Neural progenitor cell (in vitro differentiated cells): ENCODE measurements around the gene TMEM131L. TPM values are rescaled to one million over a fixed set of nuclear protein-coding genes. Genes with fewer than 3 reads are reported as not detected.

Experiments used
- DNase-seq: peaks from one replicate; pipeline ENCODE4 v3.0.0-alpha.2; 2016; ENCODE audit warnings: low spot score
- H2AFZ ChIP-seq: fragments of 200-600 bp; sonication (generic); replicated peaks from 2 replicates; pipeline ENCODE4 v1.6.1; 2016; ENCODE audit warnings: antibody characterized with exemption
- H3F3A ChIP-seq: fragments of 200-600 bp; sonication (generic); 2 replicates; pipeline ENCODE4 v1.6.1; 2016; ENCODE audit warnings: antibody characterized with exemption, low read depth
- H3K27ac ChIP-seq: fragments of 200-600 bp; sonication (generic); 2 replicates; pipeline ENCODE4 v1.5.1; 2016; ENCODE audit warnings: mild to moderate bottlenecking
- H3K27me3 ChIP-seq: fragments of 200-600 bp; sonication (generic); 2 replicates; pipeline ENCODE4 v1.6.1; 2016; ENCODE audit warnings: mild to moderate bottlenecking, moderate library complexity
- H3K36me3 ChIP-seq: fragments of 200-600 bp; sonication (generic); 2 replicates; pipeline ENCODE4 v1.5.1; 2016
- H3K4me1 ChIP-seq: fragments of 200-600 bp; sonication (generic); 2 replicates; pipeline ENCODE4 v1.6.1; 2016; ENCODE audit warnings: mixed run types
- H3K4me2 ChIP-seq: fragments of 200-600 bp; sonication (generic); 2 replicates; pipeline ENCODE4 v1.6.1; 2016
- H3K4me3 ChIP-seq: fragments of 200-600 bp; sonication (generic); 2 replicates; pipeline ENCODE4 v1.5.1; 2016
- H3K79me2 ChIP-seq: fragments of 200-600 bp; sonication (generic); 2 replicates; pipeline ENCODE4 v1.6.1; 2016; ENCODE audit warnings: low read depth
- H3K9ac ChIP-seq: fragments of 200-600 bp; sonication (generic); 2 replicates; pipeline ENCODE4 v1.6.1; 2016
- H3K9me3 ChIP-seq: fragments of 200-600 bp; sonication (generic); 2 replicates; pipeline ENCODE4 v1.5.1; 2016; ENCODE audit warnings: low read depth
- H4K20me1 ChIP-seq: fragments of 200-600 bp; sonication (generic); 2 replicates; pipeline ENCODE4 v1.6.1; 2016; ENCODE audit warnings: low read depth
- H3K27ac Mint-ChIP-seq: 3 replicates; pipeline ENCODE4 v1.8.0; 2021; ENCODE audit warnings: mixed read lengths
- H3K27me3 Mint-ChIP-seq: 2 replicates; pipeline ENCODE4 v1.8.0; 2022; ENCODE audit warnings: low read depth, mild to moderate bottlenecking, inconsistent platforms, moderate library complexity, mixed read lengths; ENCODE audit not compliant: insufficient read depth
- H3K36me3 Mint-ChIP-seq: 3 replicates; pipeline ENCODE4 v1.8.0; 2021; ENCODE audit warnings: mixed read lengths
- H3K4me1 Mint-ChIP-seq: 3 replicates; pipeline ENCODE4 v1.8.0; 2021; ENCODE audit warnings: mixed read lengths
- H3K4me3 Mint-ChIP-seq: 3 replicates; pipeline ENCODE4 v1.8.0; 2021; ENCODE audit warnings: mild to moderate bottlenecking, moderate library complexity, mixed read lengths
- H3K9me3 Mint-ChIP-seq: 3 replicates; pipeline ENCODE4 v1.8.0; 2020; ENCODE audit warnings: mixed read lengths
- EZH2 ChIP-seq: fragments of 200-600 bp; sonication (generic); IDR thresholded peaks from 2 replicates; pipeline ENCODE4 v1.6.1; 2017; ENCODE audit warnings: antibody characterized with exemption, mild to moderate bottlenecking, moderate library complexity
- EZH2phosphoT487 ChIP-seq: fragments of 200-600 bp; sonication (generic); IDR thresholded peaks from 2 replicates; pipeline ENCODE4 v1.6.1; 2017; ENCODE audit warnings: antibody characterized with exemption
- total RNA-seq: library from RNA; depleted of rRNA; stranded (reverse); fragments of >200 nt; gene quantifications from 2 replicates; pipeline ENCODE4 v1.2.3, GENCODE V29; 2015; ENCODE audit warnings: low replicate concordance
- TF ChIP-seq, protein P1 (sequence below): fragments of 200-600 bp; sonication (generic); IDR thresholded peaks from 2 replicates; pipeline ENCODE4 v1.5.1; 2017; ENCODE audit warnings: antibody characterized with exemption, mild to moderate bottlenecking

TMEM131L gene
- total RNA-seq, 1 donor from 2014 or later, result 14.8 TPM

DNA sequence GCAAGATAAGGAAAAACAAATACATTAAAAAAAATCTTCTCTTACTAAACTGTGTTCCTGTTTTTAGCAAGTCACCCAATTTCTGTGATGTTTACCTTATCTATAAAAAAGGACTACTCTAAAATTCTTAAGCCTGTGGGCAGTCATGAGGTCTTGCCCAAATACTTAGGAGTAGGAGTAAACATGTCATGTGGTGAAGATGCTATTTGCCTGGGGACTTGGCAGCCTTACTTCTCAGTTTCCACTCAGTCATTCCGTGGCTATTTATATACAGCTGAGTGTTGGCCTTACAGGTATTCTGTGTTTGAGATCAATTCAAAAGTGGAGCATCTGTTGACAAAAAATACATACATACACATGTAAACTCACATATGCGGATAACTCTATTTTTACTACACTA, 128.1 kb downstream of the TMEM131L start:
- H3K9me3 Mint-ChIP-seq, result no peaks in the 10 kb centered on the region
- Histone ChIP-seq H3K36me3 (no peaks in the 10 kb centered on the region), H4K20me1 (no peaks in the 10 kb centered on the region)

GRCh38 chr4:153595894-153596601, 129.9 kb downstream of the TMEM131L start:
- Histone ChIP-seq H3K4me3 (no peak overlapping the region), H3K27me3 (no peaks in the 10 kb centered on the region), H3K79me2 (no peaks in the 10 kb centered on the region), H3K9me3 (no peaks in the 10 kb centered on the region), H3K27ac (no peak overlapping the region), H3F3A (no peaks in the 10 kb centered on the region), H3K4me2 (no peak overlapping the region), H4K20me1 (no peaks in the 10 kb centered on the region), H2AFZ (no peak overlapping the region), H3K4me1 (no peaks in the 10 kb centered on the region), H3K36me3 (no peaks in the 10 kb centered on the region), H3K9ac (no peak overlapping the region)
- TF ChIP-seq EZH2 (no peak), EZH2phosphoT487 (no peak)
- TF ChIP-seq, protein P1, sequence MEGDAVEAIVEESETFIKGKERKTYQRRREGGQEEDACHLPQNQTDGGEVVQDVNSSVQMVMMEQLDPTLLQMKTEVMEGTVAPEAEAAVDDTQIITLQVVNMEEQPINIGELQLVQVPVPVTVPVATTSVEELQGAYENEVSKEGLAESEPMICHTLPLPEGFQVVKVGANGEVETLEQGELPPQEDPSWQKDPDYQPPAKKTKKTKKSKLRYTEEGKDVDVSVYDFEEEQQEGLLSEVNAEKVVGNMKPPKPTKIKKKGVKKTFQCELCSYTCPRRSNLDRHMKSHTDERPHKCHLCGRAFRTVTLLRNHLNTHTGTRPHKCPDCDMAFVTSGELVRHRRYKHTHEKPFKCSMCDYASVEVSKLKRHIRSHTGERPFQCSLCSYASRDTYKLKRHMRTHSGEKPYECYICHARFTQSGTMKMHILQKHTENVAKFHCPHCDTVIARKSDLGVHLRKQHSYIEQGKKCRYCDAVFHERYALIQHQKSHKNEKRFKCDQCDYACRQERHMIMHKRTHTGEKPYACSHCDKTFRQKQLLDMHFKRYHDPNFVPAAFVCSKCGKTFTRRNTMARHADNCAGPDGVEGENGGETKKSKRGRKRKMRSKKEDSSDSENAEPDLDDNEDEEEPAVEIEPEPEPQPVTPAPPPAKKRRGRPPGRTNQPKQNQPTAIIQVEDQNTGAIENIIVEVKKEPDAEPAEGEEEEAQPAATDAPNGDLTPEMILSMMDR, result no peak
- peaks cover 26% of the 10 kb centered on the region for H3K36me3 Mint-ChIP-seq
- no peaks in the 10 kb centered on the region for H3K4me1 Mint-ChIP-seq
- H3K4me3 Mint-ChIP-seq, result no peak overlapping the region
- H3K27ac Mint-ChIP-seq, result no peak overlapping the region
- H3K27me3 Mint-ChIP-seq, result no peaks in the 10 kb centered on the region
- no peak for DNase-seq
- no peaks in the 10 kb centered on the region for H3K9me3 Mint-ChIP-seq

More for the DNA sequence above, 128.1 kb downstream of the TMEM131L start:
- H3K79me2 ChIP-seq, result no peaks in the 10 kb centered on the region
- Mint-ChIP-seq H3K36me3 (peaks cover 30% of the 10 kb centered on the region), H3K27ac (no peak overlapping the region), H3K27me3 (no peaks in the 10 kb centered on the region), H3K4me3 (no peak overlapping the region), H3K4me1 (no peaks in the 10 kb centered on the region)
- H3K4me2 ChIP-seq, result no peak overlapping the region
- H2AFZ ChIP-seq, result no peak overlapping the region
- DNase-seq, result no peak
- H3K9me3 ChIP-seq, result no peaks in the 10 kb centered on the region
- no peaks in the 10 kb centered on the region for H3K27me3 ChIP-seq
- no peaks in the 10 kb centered on the region for H3F3A ChIP-seq
- no peak for TF ChIP-seq EZH2phosphoT487
- TF ChIP-seq, protein P1, result no peak
- TF ChIP-seq EZH2, result no peak
- H3K27ac ChIP-seq, result no peak overlapping the region
- H3K9ac ChIP-seq, result no peak overlapping the region
- no peaks in the 10 kb centered on the region for H3K4me1 ChIP-seq
- H3K4me3 ChIP-seq, result no peak overlapping the region

- Histone ChIP-seq H3K27me3 (no peaks in the 10 kb centered on the region), H3K4me2 (no peak overlapping the region), H3K27ac (no peak overlapping the region), H2AFZ (no peak overlapping the region), H3K9ac (no peak overlapping the region), H3F3A (no peaks in the 10 kb centered on the region), H3K36me3 (peaks cover 9% of the 10 kb centered on the region), H3K4me1 (no peaks in the 10 kb centered on the region), H3K4me3 (no peak overlapping the region), H3K9me3 (no peaks in the 10 kb centered on the region), H4K20me1 (no peaks in the 10 kb centered on the region), H3K79me2 (no peaks in the 10 kb centered on the region)
- Mint-ChIP-seq H3K27ac (no peak overlapping the region), H3K4me3 (no peak overlapping the region), H3K27me3 (no peaks in the 10 kb centered on the region), H3K9me3 (no peaks in the 10 kb centered on the region), H3K36me3 (peaks cover 23% of the 10 kb centered on the region), H3K4me1 (no peaks in the 10 kb centered on the region)
- no peak for DNase-seq
- TF ChIP-seq EZH2phosphoT487 (no peak), EZH2 (no peak)
- TF ChIP-seq, protein P1, result no peak
Observed at GRCh38 chr4:153602758-153603157, 136.6 kb downstream of the TMEM131L start.
